ENCODE measurements around the gene MYOM1.

DNA sequence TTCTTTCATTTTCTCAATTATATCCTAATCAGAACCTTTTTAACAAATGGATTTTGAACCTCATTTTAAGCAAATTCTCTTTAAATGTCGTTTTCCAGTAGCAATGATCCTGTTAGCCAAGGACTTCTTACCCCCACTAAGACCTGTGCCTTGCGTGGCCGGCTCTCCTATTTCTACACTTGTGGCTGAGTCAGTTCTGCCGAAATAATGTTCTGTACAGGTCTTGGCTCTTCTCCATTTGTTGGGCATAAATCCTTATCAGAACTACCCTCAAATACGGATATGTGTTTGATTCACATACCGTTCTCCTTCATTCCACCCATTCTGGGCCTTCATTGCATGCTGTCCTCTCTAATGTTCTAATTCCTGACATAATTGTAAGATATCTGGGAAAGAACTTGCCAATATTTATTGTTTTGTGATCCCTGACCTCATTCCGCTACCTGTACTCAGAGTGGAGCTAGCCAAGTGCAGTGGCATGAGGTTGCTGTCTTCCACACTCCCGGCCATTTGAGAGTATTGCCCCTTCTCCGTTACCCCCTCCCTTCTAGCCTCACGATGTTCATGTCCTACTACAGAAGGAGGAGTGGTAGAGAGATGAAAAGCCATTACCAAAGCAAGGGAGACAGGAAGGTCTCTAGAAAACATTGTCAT, 78.7 kb downstream of the MYOM1 start:
- TF ChIP-seq, protein P1, sequence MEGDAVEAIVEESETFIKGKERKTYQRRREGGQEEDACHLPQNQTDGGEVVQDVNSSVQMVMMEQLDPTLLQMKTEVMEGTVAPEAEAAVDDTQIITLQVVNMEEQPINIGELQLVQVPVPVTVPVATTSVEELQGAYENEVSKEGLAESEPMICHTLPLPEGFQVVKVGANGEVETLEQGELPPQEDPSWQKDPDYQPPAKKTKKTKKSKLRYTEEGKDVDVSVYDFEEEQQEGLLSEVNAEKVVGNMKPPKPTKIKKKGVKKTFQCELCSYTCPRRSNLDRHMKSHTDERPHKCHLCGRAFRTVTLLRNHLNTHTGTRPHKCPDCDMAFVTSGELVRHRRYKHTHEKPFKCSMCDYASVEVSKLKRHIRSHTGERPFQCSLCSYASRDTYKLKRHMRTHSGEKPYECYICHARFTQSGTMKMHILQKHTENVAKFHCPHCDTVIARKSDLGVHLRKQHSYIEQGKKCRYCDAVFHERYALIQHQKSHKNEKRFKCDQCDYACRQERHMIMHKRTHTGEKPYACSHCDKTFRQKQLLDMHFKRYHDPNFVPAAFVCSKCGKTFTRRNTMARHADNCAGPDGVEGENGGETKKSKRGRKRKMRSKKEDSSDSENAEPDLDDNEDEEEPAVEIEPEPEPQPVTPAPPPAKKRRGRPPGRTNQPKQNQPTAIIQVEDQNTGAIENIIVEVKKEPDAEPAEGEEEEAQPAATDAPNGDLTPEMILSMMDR (IDR thresholded peaks at IDR 0.05; ENCODE audit: low read depth, low read length, poor library complexity, severe bottlenecking): no peak
- TF ChIP-seq EZH2phosphoT487 (IDR thresholded peaks at IDR 0.05; ENCODE audit: borderline replicate concordance, low read length): no peak

All from DOHH2 (cell line).